A673 (cell line): ENCODE measurements around the gene PFN3. TPM values are rescaled to one million over a fixed set of nuclear protein-coding genes. Genes with fewer than 3 reads are reported as not detected.
"Not testable (repeated sequence)": the region's sequence is repeated elsewhere in the genome, so short reads cannot be mapped to it uniquely, and the experiment has no call there.

Experiments
- BruUV-seq: library from RNA; stranded (reverse); fragments of 400-500 nt; replicated peaks from 2 replicates; lab custom pipeline; 2021; lab: Mats Ljungman, UMichigan
- CTCF ChIA-PET: fragments of 300-600 bp; sonication (Branson Sonifier 250); formaldehyde crosslinking; loops from one replicate; lab custom pipeline; 2022; ENCODE audit warnings: antibody characterized with exemption; lab: Charles Lee
- POLR2A ChIA-PET: fragments of 300-600 bp; sonication (Branson Sonifier 250); formaldehyde crosslinking; loops from one replicate; lab custom pipeline; 2022; ENCODE audit warnings: antibody characterized with exemption; ENCODE audit not compliant: low non-redundant PET; lab: Charles Lee
- DNase-seq: peaks from one replicate; pipeline ENCODE4 v3.0.0-alpha.2; 2015; ENCODE audit warnings: low spot score
- H3K27ac ChIP-seq: fragments of 200-600 bp; sonication (generic); 2 replicates; pipeline ENCODE4 v1.5.1; 2016; ENCODE audit warnings: mixed run types, low read depth, mild to moderate bottlenecking, mixed read lengths, antibody characterized with exemption, low read length; ENCODE audit not compliant: poor library complexity, severe bottlenecking
- H3K27me3 ChIP-seq: fragments of 200-600 bp; sonication (generic); replicated peaks from 2 replicates; pipeline ENCODE4 v1.6.1; 2017; ENCODE audit warnings: mixed run types, low read depth, mild to moderate bottlenecking, mixed read lengths, antibody characterized with exemption, low read length; ENCODE audit not compliant: insufficient read depth, poor library complexity
- H3K36me3 ChIP-seq: fragments of 200-600 bp; sonication (generic); 2 replicates; pipeline ENCODE4 v1.6.1; 2016; ENCODE audit warnings: mixed run types, mild to moderate bottlenecking, mixed read lengths, antibody characterized with exemption, low read length; ENCODE audit not compliant: insufficient read depth, poor library complexity, severe bottlenecking
- H3K4me1 ChIP-seq: fragments of 200-600 bp; sonication (generic); 2 replicates; pipeline ENCODE4 v1.6.1; 2017; ENCODE audit warnings: mixed run types, mild to moderate bottlenecking, mixed read lengths, antibody characterized with exemption, low read length; ENCODE audit not compliant: insufficient read depth, poor library complexity, severe bottlenecking
- H3K4me3 ChIP-seq: fragments of 200-600 bp; sonication (generic); 2 replicates; pipeline ENCODE4 v1.5.1; 2016; ENCODE audit warnings: low read depth, mixed run types, mild to moderate bottlenecking, mixed read lengths, low read length; ENCODE audit not compliant: poor library complexity, severe bottlenecking
- H3K9me3 ChIP-seq: fragments of 200-600 bp; sonication (generic); 2 replicates; pipeline ENCODE4 v1.6.1; 2016; ENCODE audit warnings: mixed run types, low read depth, mild to moderate bottlenecking, mixed read lengths, antibody characterized with exemption, low read length; ENCODE audit not compliant: poor library complexity, severe bottlenecking
- CTCF ChIP-seq: fragments of 300-800, 200-600 bp; sonication (generic); conservative IDR thresholded peaks from 2 replicates; pipeline ENCODE4 v1.5.1; 2017; ENCODE audit warnings: low read depth, mild to moderate bottlenecking, antibody characterized with exemption, low read length, moderate library complexity, mixed read lengths
- EZH2 ChIP-seq: fragments of 200-600 bp; sonication (generic); IDR thresholded peaks from 2 replicates; pipeline ENCODE4 v1.6.1; 2017; ENCODE audit warnings: borderline replicate concordance, low read depth, mild to moderate bottlenecking, mixed read lengths, antibody characterized with exemption, low read length; ENCODE audit not compliant: poor library complexity, severe bottlenecking
- intact Hi-C: fragments of 100-400 bp; cut with micrococcal nuclease; formaldehyde crosslinking; loops from one replicate; pipeline ENCODE4 v1.10.0; 2022; ENCODE audit not compliant: unreplicated experiment
- total RNA-seq: library from RNA; stranded (reverse); gene quantifications from 2 replicates; pipeline ENCODE4 v1.2.3, GENCODE V29; 2021

The PFN3 gene
- total RNA-seq, 1 experiment from 2014 or later, result not detected

DNA sequence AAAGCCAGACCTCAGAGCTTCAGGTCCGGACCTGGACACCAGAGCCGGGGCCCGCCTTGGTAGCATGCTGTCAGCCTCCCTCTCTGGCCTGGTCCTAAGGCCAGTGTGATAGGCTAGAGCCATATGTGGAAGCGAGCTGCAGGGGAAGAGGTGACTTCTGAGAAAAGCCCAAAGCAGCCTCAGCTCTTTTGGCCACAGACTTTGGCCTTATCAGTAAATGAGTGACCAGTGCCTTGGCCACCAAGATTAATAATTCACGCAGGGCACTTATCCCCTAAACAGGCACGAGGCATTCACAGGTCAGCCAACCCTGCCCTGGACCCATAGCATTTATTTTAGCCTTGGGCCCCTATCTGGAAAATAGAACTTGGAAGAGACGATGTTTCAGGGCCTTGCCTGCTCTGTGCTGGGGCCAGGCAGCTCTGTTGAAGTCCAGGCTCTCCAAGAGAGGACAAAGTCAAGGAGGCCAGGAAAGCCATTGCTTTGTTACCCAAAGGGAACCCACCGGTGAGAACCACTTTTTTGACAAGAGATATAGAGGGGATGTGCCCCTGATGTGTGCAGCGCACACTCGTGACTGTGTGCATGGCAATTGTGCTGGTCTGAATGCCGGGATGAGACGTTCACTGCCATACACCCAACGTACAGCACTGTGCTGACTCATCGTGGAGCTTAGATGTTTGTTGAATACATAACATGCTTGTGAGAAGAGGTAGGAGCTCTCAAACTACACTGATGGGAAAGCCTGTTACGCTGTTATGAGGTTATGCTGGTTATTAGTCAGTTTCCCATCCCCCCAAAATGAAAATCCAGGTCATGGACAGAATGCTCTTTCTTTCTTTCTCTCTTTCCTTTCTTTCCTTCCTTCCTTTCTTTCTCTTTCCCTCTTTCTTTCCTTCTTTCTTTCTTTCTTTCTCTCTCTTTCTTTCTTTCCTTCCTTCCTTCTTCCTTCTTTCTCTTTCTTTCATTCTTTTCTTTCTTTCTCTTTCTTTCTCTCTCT lies 21.3 kb downstream of the PFN3 start:
- H3K4me1 ChIP-seq, result no peaks in the 10 kb centered on the region
- no peaks in the 10 kb centered on the region for H3K27me3 ChIP-seq
- H3K27ac ChIP-seq, result no peak overlapping the region
- ChIA-PET POLR2A (no interaction called here), CTCF (interaction anchor here (0.7 to 2.0 kb wide), 4 partner anchors 10 to 30 kb away, joined by 4 to 8 read pairs (median 6); no protein-coding TSS in a partner anchor)
- intact Hi-C loops, result no loop called here
- H3K9me3 ChIP-seq, result no peaks in the 10 kb centered on the region
- no peak overlapping the region for H3K4me3 ChIP-seq
- no TSS peak for BruUV-seq
- peak; percentile 34 for DNase-seq
- no peaks in the 10 kb centered on the region for H3K36me3 ChIP-seq
- TF ChIP-seq EZH2 (no peak), CTCF (no peak)

- no peaks in the 10 kb centered on the region for H3K27me3 ChIP-seq
- H3K9me3 ChIP-seq, result no peaks in the 10 kb centered on the region
- TF ChIP-seq EZH2, result no peak
- TF ChIP-seq CTCF, result no peak
Observed at GRCh38 chr5:177377851-177378776, 22.3 kb downstream of the PFN3 start.

GRCh38 chr5:177376107-177376506 lies 24.4 kb downstream of the PFN3 start:
- TF ChIP-seq EZH2 (no peak), CTCF (no peak)
- Histone ChIP-seq H3K4me3 (no peak overlapping the region), H3K36me3 (no peaks in the 10 kb centered on the region), H3K27ac (no peak overlapping the region), H3K27me3 (no peaks in the 10 kb centered on the region), H3K9me3 (no peaks in the 10 kb centered on the region), H3K4me1 (no peaks in the 10 kb centered on the region)
- ChIA-PET CTCF (no interaction called here), POLR2A (no interaction called here)
- intact Hi-C loops, result no loop called here
- BruUV-seq, result no TSS peak
- no peak for DNase-seq

More at GRCh38 chr5:177377851-177378776, 22.3 kb downstream of the PFN3 start:
- ChIA-PET CTCF (interaction anchor here (2.0 kb wide), 1 partner anchor 12 kb away, joined by 7 read pairs; no protein-coding TSS in a partner anchor), POLR2A (no interaction called here)
- no peaks in the 10 kb centered on the region for H3K36me3 ChIP-seq
- H3K4me1 ChIP-seq, result no peaks in the 10 kb centered on the region
- intact Hi-C loops, result no loop called here
- H3K4me3 ChIP-seq, result no peak overlapping the region
- BruUV-seq, result no TSS peak
- no peak overlapping the region for H3K27ac ChIP-seq
- no peak for DNase-seq

DNA sequence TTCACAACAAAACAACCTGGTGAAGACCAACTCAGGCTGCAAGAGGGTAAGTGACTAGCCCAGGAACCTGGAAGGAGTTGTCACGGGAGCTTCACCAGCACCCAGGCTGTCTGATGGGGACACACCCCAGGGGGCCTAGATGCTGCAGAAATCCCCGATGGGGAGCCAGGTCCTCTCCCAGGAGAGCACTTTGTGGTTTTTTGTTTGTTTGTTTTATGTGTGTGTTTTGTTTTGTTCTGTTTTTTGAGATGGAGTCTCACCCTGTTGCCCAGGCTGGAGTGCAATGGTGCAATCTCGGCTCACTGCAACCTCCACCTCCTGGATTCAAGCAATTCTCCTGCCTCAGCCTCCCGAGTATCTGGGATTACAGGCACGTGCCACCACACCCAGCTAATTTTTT lies 24.9 kb downstream of the PFN3 start:
- H3K36me3 ChIP-seq, intact Hi-C loops, H3K4me1 ChIP-seq, POLR2A ChIA-PET, H3K4me3 ChIP-seq, H3K27me3 ChIP-seq, H3K27ac ChIP-seq, H3K9me3 ChIP-seq, DNase-seq, BruUV-seq, CTCF ChIA-PET: not testable (repeated sequence)
